ENCODE results near the gene CFAP20DC.

The CFAP20DC gene

DNA sequence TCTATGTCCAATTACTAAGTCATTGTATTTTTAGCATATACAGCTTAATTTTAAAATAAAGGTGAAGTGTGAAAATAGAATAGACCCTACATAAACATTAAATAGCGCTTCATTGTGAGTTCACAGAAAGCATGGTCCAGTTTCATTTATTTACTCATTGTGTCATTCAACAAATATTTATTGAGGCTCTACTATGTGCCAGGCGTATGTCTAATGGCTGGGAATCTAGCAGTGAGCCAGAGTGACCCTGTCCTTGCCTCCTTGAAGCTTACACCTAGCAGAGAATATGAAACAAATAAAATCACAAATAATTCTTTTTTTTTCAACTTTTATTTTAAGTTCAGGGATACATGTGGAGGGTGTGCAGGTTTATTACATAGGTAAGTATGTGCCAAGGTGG is 161.7 kb downstream of the CFAP20DC start:
- DNase-seq (ENCODE audit: low read depth) = no peak
- no peak for TF ChIP-seq CTCF (IDR thresholded peaks at IDR 0.05; ENCODE audit: low read depth, low read length, missing control alignments)
- no peak overlapping the region for H3K4me3 ChIP-seq (ENCODE audit: low read depth, low read length)

GRCh38 chr3:58884453-58884852 is 165.4 kb downstream of the CFAP20DC start:
- TF ChIP-seq CTCF (IDR thresholded peaks at IDR 0.05; ENCODE audit: low read depth, low read length, missing control alignments) = no peak
- DNase-seq (ENCODE audit: low read depth) = no peak
- H3K4me3 ChIP-seq (ENCODE audit: low read depth, low read length) = no peak overlapping the region

DNA sequence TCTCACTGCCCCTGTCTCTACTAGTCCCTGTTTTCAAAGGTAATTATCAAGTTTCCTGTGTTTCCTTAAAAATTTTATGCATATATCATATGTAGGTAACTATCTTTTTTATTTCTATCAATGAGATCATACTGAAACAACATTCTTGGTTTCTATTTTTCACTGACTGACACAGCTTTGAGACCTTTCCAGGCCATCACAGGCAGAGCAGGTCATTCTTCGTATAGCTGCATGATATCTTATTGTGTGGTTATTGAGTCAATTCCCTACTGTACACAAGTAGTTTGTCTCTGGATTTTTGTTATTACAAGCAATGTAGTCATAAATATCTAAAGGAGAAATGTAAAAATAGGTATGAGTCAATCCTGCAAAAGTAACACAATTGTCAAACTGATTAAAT is 169.6 kb downstream of the CFAP20DC start:
- no peak for TF ChIP-seq CTCF (IDR thresholded peaks at IDR 0.05; ENCODE audit: low read depth, low read length, missing control alignments)
- DNase-seq (ENCODE audit: low read depth) = no peak
- no peak overlapping the region for H3K4me3 ChIP-seq (ENCODE audit: low read depth, low read length)

GRCh38 chr3:58874795-58875194 is 175.0 kb downstream of the CFAP20DC start:
- TF ChIP-seq CTCF (IDR thresholded peaks at IDR 0.05; ENCODE audit: low read depth, low read length, missing control alignments) = no peak
- DNase-seq (ENCODE audit: low read depth) = no peak
- H3K4me3 ChIP-seq (ENCODE audit: low read depth, low read length) = no peak overlapping the region

GRCh38 chr3:58874248-58874741 is 175.5 kb downstream of the CFAP20DC start:
- TF ChIP-seq CTCF (IDR thresholded peaks at IDR 0.05; ENCODE audit: low read depth, low read length, missing control alignments) = no peak
- no peak overlapping the region for H3K4me3 ChIP-seq (ENCODE audit: low read depth, low read length)
- DNase-seq (ENCODE audit: low read depth) = no peak

- no peak for TF ChIP-seq CTCF (IDR thresholded peaks at IDR 0.05; ENCODE audit: low read depth, low read length, missing control alignments)
- no peak for DNase-seq (ENCODE audit: low read depth)
These were observed 181.6 kb downstream of the CFAP20DC start for GRCh38 chr3:58868097-58868779.

DNA sequence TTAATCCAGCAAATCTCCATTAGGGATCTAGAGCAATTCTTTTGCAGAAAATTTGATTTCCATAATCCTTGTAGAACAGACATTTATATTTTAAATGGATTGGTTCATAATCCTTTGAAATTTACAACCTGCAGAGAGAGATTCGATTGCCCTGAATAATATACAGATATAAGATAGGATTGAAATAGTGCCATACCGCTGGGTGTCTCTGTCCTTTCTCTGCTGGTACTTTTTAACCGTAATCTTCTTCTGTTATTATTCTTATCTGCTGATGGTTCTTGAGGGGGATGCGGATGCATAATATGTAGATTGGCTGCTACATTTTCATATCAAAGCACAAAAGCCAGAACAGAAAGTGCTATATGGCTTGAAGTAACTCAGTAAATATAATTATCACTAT is 182.2 kb downstream of the CFAP20DC start:
- DNase-seq (ENCODE audit: low read depth) = no peak
- no peak overlapping the region for H3K4me3 ChIP-seq (ENCODE audit: low read depth, low read length)
- no peak for TF ChIP-seq CTCF (IDR thresholded peaks at IDR 0.05; ENCODE audit: low read depth, low read length, missing control alignments)

More at GRCh38 chr3:58868097-58868779, 181.6 kb downstream of the CFAP20DC start:
- H3K4me3 ChIP-seq (ENCODE audit: low read depth, low read length) = no peak overlapping the region

Data from GM12864 (cell line).